GM18868 (cell line): ENCODE data around the gene KATNIP.

Experiments
- ATAC-seq: cut with Tn5 transposase; IDR thresholded peaks from one replicate; pipeline ENCODE4 v1.9.1; 2021; ENCODE audit warnings: mild to moderate bottlenecking, moderate library complexity; ENCODE audit not compliant: unreplicated experiment

KATNIP gene

DNA sequence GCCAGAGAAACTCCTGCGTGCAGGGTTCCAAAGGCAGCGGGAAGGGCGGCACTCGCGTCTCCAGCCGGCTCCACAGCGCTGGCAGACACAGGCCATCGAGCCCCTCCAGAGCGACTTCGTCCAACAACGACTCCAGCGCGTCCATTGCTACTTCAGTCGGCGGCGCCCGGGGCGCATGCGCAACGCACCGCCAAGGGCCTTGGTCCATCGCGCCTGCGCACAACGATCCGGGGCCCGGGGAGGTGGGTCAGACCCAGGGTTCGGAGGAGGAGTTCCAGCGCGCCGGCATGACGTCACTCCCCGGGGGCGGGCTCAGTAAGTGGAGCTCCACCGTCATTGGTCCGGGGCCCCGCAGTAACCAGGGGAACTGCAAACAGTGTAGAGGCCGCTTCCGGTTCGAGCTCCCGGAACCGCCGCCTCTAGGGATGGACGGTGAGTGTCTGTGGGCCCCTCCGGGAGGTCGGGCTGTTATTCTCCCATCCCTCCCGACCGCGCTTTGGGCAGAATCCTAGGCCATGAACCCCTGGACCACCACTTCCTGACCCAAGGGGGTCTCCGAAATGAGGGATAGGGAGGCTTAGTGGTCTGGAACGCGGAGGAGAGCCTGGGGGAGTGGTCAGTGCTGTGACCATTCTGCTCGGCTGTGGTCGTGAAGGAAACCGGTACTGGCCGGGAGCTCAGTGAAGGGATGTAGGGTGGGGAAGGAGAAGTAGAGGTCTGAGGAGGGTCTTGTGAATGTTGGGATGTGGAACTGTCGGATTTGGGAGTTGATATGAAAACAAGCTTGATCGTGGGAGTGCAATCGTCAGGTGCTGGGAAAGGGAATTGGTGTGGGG, at the start of gene KATNIP, which contains the start of gene GTF3C1:
Gene KATNIP (plus strand): TSS at position 399 of the 836 bp plus-strand sequence. CDS start 27 bp downstream, at position 426.
Gene GTF3C1 (minus strand): TSS at position 168 of the 836 bp plus-strand sequence. CDS start 23 bp downstream, at position 145.
- peak; percentile 98 for ATAC-seq

DNA sequence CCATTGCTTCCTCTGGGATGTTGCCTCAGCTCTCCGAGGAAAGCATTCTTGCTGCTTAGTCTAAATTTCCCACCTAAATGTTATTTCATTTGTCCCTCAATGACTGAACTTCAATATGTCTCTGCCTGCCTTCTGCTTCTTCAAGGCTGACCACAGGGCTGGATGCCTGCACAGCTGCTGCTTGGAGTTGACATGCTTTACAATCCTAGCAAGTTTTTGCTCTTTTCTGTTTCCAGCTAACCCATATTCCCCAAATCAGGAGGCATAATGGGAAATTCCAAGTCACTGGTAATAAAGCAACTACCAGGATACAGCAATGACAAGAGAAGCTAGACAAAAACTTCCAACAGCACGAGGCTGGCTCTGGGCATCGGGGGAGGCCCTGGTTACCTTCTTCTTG, 49.1 kb upstream of the KATNIP start:
- no peak for ATAC-seq

DNA sequence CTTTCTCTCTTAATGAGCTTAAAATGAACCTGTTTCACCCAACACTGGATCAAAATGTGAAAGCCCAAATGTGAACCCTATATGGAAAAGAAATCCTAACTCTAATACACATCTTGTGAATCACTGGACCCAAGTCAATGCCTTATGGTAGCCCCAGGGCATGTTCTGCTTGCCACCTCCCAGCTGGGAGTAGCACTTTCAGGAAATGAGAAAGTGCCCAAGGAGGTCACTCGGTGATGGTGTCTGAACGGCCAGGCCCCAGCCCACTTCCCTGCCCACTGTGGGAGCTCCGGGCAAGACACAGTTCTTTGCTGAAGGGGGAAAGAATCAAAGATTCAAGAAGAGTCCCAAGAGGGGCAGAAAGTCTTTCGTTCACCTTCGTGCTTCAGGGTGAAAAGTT, 46.3 kb upstream of the KATNIP start:
- no peak for ATAC-seq

DNA sequence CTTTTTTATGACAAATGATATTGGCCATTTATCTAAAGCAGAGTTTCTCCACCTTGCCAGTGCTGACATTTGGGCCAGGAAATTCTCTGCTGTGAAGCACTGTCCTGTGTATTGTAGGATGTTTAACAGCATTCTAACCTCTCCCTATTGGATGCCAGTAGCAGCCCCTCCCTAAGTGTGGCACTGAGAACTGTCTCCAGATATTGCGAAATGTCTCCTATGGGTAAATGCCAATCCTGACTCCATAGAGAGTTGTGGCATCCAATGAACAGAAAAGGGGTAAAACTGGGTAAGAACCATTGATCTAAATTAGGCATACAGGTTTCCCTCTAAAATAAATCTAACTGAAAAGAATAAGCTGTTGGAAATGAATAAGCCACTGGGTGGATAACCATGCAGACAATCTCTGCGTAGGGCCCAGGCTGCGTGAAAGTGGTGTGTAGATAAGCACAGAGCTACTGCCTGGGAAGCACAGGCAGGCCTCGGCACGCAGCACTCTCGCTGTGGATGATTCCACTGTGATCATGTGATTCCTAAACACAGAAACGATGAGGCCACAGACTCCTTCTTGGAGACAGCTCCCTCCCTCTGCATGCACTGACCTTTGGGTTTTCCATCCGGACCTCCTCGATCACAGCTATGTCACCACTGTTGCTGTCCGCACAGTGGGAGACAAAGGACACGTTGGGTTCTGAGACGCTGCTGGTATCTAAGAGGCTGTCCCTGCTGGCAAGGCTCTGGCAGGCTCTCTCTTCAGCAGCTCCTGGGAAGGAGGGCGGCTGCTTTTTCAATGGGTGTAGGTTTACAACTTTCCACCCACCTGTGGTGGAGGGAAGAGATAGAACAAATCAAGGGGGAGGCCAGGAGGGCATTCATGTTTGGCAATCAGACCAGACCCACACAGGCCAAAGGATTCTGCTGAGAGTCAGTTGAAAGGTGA, 44.4 kb upstream of the KATNIP start:
- no peak for ATAC-seq

DNA sequence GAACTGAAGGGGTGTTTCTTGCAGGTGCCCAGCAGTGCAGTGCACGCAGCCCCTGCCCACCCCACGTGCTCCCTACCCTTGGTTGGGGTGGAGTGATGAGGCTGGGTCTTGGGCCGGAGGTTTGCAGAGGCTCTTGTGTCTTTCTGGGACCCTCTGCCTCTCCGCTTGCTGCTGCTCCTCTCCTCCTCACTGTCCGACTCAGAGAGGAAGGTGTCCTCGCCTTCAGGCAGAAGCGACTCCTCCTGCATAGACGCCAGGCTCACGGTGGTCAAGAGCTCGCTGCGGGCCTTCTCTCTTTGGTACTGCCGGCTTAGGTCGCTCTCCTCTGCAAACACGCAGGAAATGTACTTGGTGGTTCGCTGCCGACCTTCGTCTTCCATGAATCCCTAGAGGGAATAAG, 43.2 kb upstream of the KATNIP start:
- no peak for ATAC-seq

DNA sequence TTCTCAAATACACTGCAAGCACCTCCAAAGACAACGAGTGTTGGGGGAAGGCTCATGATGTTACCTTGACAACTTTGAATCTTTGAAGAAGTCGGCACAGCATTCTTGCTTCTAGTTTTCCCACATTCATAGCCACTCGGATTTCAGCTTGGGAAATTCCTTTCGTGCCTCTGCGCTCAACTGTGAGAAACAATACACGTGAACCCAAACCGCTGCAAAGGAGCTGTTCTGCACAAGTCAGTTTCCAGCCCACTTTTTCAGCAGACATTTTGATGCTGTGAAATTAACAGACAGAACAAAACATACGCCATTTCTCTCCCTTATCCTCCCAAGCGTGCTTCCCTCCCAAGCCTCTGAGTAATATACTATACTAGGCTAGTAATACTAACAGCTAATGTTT, 41.5 kb upstream of the KATNIP start:
- ATAC-seq: no peak

DNA sequence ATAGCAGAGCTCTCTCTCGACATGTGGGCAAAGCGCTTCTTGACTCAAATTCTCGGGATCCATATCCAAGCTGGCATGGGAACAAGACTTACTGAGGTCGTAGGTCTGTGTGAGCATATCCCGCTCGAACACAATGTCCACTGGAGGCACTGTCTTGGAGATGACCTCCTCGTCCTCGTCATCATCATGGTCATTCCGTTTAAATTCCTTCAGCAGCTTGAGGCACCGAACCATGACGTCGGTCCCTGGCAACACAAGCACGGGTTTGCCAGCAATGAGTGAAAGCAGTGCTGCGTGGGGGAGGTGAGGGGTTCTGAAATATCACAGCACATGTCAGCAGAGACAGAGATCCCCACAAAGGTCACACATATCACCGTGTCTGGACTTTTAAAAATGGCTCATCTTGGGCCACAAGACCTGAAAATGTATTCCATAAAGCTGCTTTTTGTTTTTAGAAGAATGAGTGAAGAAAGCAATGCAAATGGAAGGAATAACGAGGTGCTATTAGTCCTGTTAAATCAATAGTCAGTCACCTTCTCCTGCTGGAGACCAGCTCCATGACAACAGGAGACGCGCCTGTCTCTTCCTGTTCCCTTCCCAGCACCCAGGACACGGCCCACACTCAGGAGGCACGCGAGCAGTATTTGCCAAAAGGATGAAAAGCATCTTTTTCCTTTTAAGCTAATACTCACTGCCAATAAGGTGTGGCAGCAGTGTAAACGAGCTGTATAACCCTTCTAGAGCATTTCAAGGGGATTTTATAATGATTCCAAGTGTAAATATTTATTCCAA, 38.1 kb upstream of the KATNIP start:
- ATAC-seq: no peak

DNA sequence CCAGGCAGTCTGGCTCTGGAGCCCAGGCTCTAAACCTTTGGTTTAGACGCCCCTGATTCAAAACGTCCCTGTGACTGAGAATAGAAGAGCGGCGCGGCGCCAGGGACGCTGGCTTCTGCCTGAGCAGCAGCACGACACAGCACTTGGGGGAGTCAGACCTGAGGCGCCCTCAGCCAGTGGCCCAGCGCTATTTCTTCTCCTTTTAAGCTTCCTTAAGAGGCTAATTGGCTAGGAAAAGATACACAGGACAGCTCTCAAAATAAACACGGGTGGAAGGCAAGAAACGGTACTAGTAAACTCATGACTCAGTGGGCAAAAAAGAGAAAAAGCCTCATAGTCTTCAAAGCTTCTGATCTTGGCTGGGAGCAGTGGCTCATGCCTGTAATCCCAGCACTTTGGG, 35.1 kb upstream of the KATNIP start:
- no peak for ATAC-seq

DNA sequence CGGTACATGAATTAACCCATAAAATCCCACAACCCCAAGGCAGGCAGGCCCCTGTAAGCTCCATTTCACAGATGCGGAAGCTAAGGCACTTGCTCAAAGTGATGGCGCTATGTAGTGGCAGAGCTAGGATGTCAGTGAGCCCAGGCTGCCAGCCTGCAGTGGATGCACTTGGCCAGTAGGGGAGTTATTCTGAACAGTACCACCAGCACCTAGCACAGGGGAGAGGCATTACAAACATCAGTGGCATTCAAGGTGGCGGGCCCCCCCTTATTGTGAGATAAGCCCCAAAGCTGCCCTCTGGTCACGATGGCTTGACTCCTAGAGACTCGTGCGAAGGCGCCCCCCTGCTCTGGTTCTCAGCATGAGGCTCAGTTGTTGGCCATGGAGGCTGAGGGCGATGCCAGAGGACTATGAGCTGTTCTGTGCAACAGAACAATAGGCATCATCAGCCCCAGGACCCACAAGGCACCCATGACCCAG, 34.0 kb upstream of the KATNIP start:
- ATAC-seq: peak; percentile 75

DNA sequence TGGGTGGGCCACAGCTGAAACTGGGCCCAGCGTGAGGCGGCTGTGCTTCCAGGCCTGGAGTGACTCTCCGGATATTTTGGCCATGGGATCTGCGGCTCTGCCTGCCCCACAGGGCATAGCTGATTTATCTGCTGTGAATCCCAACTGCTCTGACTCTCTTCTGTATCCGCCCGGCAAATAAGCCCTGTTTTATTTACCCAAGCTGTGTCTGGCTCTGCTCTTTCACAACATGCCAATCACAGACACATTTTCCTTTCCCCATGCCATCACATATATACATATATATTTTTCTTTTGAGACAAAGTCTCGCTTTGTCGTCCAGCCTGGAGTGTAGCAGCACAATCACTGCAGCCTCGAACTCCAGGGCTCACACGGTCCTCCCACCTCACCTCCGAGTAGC, 33.6 kb upstream of the KATNIP start:
- ATAC-seq: no peak

DNA sequence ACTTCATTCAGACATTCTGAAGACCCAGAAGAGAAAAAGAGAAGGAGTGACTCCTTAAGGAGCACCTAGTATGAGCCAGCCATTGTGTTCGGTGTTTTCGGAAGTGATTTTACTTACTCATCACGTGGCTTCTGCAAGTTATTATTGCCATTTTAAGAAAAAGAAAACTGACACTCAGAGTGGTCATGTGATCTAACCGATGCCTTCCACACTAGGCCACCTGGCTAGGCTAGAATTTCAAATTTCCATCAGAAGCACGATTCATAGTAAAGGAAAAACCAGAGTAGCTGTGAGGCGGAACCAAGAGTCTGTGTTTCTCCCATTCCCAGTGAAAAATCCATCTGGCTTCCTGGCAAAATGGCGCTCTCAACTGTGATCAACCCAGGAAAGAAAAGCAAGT, 32.3 kb upstream of the KATNIP start:
- no peak for ATAC-seq

DNA sequence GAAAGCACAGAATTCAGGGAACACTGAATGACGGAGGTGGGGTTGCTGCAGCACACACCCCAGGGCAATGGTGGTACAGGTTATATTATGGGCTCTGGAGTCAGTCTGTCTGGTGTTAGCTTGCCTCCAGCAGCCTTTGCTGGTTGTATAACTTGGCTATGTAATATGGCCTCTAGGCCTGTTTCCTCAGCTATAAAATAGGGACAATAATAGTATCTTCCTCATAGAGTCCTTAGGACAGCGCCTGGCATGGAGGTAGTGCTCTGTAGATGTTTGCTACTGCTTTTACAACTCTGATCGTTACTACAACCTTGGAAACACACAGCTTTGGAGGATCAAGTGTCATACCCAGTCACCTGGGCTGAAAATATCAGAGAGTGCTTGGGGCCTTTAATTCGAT, 31.7 kb upstream of the KATNIP start:
- no peak for ATAC-seq

DNA sequence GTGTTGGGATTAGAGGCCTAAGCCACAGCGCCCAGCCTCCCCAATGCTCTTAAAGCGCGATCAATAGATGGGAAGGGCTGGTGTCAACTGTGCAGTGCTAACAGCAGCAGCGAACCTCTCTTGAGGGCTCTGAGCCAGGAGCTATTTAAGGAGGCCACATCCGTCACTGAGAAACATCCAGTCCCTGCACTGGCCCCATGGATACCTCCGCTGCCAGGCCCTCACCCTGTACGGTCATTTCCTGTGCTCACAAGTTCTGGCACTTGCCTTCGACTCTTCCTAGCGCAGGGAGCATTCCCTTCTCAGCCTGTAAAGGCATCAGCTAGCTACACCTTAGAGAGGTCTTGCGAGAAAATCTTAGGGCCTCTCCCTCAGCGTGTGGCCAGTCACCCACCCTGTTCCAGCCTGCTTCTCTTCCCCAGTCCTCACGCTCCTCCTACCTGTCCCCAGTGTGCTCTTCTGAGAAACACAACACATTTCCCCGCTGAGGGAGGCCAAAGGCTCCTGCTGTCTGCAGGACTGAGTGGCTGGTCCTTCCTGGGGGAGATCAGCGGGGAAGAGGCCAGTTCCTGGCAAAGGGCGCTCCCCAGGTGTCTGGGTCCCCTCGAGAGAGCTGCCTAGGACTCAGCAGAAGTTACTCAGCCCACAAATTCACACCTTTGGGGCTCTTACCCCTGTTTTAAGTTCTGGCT, 28.8 kb upstream of the KATNIP start:
- ATAC-seq: no peak

DNA sequence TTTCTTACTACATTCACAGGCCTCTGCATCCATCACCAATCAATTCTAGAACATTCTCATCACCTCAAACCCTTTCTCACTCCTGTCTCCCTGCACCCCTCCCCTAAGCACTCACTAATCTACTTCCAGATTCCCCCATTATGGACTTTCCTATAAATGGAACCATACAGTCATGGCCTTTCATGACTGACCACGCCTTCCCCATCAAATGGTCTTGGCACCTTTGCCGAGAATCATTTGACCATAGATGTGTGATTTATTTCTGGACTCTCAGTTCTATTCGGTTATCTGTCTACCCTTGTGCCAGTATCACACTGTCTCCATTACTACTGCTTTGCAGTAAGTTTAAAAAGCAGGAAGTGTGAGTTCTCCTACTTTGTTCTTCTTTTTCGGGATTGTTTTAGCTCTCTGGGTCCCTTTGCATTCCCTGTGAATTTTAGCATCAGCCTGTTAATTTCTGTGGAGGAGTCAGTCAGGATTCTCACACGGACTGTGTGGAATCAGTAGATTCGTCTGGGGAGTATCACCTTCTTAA, 27.7 kb upstream of the KATNIP start:
- no peak for ATAC-seq

DNA sequence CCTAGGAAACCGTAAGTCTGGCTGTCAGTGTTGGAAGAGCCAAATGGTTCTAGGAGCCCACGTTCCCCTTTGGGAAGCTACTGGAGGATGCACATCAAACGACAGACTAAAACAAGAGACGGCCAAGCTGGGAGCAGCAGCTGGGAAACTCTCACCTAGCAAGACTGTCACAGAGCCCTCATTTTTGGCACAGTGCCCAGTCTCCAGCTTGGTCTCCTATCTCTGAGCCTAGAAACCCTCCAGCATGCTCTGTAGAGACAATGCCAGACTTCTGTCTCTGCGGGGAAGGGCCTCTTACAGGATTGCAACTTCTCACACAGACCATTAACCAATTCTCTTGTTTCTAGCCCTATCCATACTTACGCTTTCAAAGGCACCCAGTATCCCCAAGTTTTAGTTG, 23.8 kb upstream of the KATNIP start:
- no peak for ATAC-seq

DNA sequence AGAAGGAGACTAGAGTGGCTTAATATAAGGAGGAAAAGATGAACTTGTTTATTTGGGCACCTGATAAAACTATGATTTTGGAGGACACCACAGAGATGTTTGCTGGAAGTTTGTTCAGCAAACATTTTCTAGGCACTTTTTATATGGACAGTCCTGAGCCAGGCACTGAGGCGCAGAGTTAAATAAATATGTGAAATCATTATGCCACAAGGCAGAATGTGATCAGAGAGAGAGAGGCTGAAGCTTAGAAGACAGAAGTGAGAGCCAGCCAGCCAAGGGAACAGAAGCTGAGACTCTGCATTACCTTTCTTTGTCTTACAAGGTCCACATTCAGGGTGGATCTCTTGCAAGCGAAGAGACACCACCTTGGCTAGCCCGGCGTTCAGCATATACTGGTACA, 21.6 kb upstream of the KATNIP start:
- ATAC-seq: no peak

DNA sequence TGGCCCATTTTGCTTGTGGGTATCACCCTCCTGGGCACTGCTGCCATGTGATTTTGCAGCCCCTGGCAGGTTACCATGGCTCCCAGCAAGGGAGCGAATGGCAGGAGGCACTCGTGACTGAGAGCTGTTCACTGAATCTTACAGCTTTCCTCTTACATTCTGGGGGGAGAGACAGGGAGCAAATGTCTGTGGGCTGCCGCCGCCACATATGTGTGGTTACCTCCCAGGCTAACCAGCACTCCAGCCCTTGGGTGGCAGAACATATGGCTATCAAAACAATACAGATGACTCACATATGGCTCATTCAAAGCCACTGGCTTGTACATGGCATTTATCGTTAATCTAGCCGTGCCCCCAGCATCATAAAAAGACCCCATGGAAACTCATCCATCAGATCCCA, 20.0 kb upstream of the KATNIP start:
- no peak for ATAC-seq

DNA sequence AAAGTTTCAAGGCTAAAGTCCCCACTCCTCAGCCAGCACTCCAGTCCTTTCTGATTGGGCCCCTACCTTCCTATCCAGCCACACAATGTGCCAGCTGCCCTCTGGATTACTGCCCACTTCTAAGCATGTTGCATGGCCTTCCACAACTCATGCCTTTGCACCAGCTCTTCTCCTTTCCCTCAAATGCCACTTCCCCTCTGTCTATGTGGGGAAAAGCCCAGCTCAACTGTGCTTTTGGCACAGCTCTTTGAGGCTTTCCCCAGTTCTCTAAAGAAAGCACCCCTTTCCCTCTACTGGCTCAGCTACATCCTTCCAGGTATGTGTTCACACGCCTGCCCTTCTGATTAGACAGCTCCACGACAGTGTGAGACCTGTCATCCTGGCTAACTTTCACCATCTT, 18.8 kb upstream of the KATNIP start:
- ATAC-seq: no peak

DNA sequence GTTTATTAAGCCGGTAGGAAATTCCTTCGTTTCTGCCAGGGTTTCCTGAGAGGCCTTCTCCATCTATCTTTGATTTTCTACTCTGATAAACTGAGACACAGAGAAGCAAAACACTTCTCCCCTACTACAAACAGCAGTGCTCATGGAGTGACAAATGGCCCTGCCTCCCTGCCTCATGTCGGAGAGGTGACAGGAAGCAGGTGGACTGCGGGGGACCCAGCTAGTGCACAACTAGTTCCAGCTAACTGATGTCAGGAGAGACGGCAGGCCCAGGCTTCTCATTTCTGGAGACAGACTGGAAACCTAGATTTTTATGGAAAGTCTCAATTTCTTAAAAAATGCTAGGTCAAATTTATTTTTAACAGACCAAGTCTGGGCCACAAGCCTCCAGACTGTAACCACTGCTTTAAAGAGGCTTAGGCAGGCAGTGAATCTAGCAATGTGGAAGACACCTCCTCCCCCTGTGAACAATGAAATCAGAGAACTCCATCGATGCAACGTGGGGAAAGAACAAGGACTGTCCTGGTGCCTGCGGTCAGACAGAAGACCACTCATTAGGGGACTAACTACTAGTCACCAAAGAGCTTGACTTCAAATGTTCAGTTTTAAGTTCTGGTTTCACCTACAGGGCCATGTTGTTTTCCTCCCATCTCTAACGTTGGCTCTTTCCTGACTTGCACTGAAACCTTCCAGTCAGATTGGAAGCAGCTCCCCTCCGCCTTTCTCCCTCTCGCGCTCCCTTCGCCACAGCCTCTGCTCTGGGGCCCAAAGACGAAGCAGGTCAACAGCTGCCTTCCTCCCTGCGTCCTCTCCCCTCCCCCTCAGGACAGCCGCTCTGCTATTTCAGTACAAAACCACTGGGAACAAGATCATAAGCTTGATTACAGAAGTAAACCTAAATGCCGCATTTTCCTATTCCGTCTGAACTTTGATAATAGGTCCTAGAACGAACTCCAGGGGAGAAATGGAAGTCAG, 17.8 kb upstream of the KATNIP start:
- no peak for ATAC-seq
